Parathyroid adenoma (tissue), 2 donors: ENCODE data around the gene GPR27.

Experiments used
- H2AFZ ChIP-seq: fragments of 300-600 bp; sonication (generic); one replicate; pipeline ENCODE4 v1.7.0; 2017; ENCODE audit warnings: antibody characterized with exemption, mild to moderate bottlenecking
- H3K27ac ChIP-seq: fragments of 300-600 bp; sonication (generic); one replicate; pipeline ENCODE4 v1.7.0; 2017
- H3K27me3 ChIP-seq: fragments of 300-600 bp; sonication (generic); one replicate; pipeline ENCODE4 v1.7.0; 2017; ENCODE audit warnings: low read length; ENCODE audit not compliant: control insufficient read depth, insufficient read depth
- H3K36me3 ChIP-seq: fragments of 300-600 bp; sonication (generic); one replicate; pipeline ENCODE4 v1.7.0; 2017; ENCODE audit warnings: low read length; ENCODE audit not compliant: control insufficient read depth, insufficient read depth
- H3K4me1 ChIP-seq: fragments of 300-600 bp; sonication (generic); one replicate; pipeline ENCODE4 v1.7.0; 2017; ENCODE audit warnings: control low read depth
- H3K4me2 ChIP-seq: fragments of 300-600 bp; sonication (generic); one replicate; pipeline ENCODE4 v1.7.0; 2017; ENCODE audit warnings: low read length
- H3K4me3 ChIP-seq: fragments of 300-600 bp; sonication (generic); one replicate; pipeline ENCODE4 v1.7.0; 2017; ENCODE audit warnings: low read depth, low read length
- H3K79me2 ChIP-seq: fragments of 300-600 bp; sonication (generic); one replicate; pipeline ENCODE4 v1.7.0; 2017; ENCODE audit warnings: control low read depth
- H3K9ac ChIP-seq: fragments of 300-600 bp; sonication (generic); one replicate; pipeline ENCODE4 v1.7.0; 2017; ENCODE audit warnings: mild to moderate bottlenecking
- H3K9me3 ChIP-seq: fragments of 300-600 bp; sonication (generic); one replicate; pipeline ENCODE4 v1.7.0; 2017; ENCODE audit warnings: low read length; ENCODE audit not compliant: control insufficient read depth
- TF ChIP-seq, protein P1 (sequence below): fragments of 300-600 bp; sonication (generic); IDR thresholded peaks from one replicate; pipeline ENCODE4 v1.7.0; 2017; ENCODE audit warnings: antibody characterized with exemption, mild to moderate bottlenecking
- donor health status: primary hyperparathyroidism.

The GPR27 gene

DNA sequence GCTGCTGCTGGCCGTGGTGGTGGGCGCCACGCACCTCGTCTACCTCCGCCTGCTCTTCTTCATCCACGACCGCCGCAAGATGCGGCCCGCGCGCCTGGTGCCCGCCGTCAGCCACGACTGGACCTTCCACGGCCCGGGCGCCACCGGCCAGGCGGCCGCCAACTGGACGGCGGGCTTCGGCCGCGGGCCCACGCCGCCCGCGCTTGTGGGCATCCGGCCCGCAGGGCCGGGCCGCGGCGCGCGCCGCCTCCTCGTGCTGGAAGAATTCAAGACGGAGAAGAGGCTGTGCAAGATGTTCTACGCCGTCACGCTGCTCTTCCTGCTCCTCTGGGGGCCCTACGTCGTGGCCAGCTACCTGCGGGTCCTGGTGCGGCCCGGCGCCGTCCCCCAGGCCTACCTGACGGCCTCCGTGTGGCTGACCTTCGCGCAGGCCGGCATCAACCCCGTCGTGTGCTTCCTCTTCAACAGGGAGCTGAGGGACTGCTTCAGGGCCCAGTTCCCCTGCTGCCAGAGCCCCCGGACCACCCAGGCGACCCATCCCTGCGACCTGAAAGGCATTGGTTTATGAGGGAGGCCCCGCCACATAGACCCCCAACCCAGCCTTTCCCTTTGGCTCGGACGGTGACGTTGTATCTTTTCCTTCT is 1.1 kb downstream of the GPR27 start:
- Histone ChIP-seq H3K27me3 (no peaks in the 10 kb centered on the region), H3K4me1 (no peaks in the 10 kb centered on the region), H3K9me3 (no peaks in the 10 kb centered on the region), H3K4me3 (peak overlapping the region; percentile 33), H3K4me2 (peak overlapping the region; percentile 60), H2AFZ (peak overlapping the region; percentile 77), H3K36me3 (no peaks in the 10 kb centered on the region), H3K27ac (no peak overlapping the region), H3K9ac (no peak overlapping the region), H3K79me2 (peaks cover 2% of the 10 kb centered on the region)
- TF ChIP-seq, protein P1, sequence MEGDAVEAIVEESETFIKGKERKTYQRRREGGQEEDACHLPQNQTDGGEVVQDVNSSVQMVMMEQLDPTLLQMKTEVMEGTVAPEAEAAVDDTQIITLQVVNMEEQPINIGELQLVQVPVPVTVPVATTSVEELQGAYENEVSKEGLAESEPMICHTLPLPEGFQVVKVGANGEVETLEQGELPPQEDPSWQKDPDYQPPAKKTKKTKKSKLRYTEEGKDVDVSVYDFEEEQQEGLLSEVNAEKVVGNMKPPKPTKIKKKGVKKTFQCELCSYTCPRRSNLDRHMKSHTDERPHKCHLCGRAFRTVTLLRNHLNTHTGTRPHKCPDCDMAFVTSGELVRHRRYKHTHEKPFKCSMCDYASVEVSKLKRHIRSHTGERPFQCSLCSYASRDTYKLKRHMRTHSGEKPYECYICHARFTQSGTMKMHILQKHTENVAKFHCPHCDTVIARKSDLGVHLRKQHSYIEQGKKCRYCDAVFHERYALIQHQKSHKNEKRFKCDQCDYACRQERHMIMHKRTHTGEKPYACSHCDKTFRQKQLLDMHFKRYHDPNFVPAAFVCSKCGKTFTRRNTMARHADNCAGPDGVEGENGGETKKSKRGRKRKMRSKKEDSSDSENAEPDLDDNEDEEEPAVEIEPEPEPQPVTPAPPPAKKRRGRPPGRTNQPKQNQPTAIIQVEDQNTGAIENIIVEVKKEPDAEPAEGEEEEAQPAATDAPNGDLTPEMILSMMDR, result no peak

DNA sequence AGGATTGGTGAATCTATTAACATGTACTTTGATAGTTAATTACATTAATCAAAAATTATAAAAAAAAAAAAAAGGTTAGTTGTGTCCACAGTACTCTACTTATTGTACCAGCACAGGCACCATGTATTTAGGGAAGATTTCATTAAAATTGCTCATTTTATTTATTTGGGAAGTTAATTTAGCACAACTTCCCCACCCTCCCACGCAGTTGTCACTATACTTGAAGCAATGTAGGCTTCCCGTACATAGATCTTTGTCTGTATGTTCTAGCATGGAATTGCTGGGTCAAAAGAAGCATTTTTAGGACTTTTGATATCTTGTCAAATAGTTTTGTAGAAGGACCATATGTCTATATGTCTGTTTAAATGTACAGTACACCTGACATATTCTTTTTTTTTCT is 4.4 kb downstream of the GPR27 start:
- H3K36me3 ChIP-seq, result no peaks in the 10 kb centered on the region
- no peak overlapping the region for H3K9ac ChIP-seq
- no peak overlapping the region for H3K4me3 ChIP-seq
- no peaks in the 10 kb centered on the region for H3K27me3 ChIP-seq
- no peaks in the 10 kb centered on the region for H3K4me1 ChIP-seq
- H3K79me2 ChIP-seq, result peaks cover 2% of the 10 kb centered on the region
- H3K4me2 ChIP-seq, result no peak overlapping the region
- H3K27ac ChIP-seq, result no peak overlapping the region
- no peak overlapping the region for H2AFZ ChIP-seq
- TF ChIP-seq, protein P1, result no peak
- no peaks in the 10 kb centered on the region for H3K9me3 ChIP-seq

DNA sequence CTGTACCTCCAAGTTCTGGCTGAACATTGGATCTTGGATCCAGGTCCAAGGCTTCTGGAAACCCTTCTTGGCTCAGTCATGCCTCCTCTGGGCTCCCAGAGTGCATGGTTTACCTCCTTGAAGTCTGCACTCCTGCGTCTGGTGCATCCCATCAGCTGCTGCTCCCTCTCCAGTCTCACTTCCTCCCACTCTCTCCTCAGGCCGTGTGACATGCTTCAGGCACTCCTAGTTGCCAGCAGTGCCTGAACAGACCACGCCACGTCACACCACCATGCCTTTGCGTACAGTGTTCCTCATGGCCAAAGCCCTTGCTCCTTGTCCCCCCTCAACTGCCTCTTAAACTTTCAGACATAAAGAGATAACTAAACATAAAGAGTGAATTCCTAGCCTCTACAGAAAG is 5.7 kb downstream of the GPR27 start:
- H3K9ac ChIP-seq, result no peak overlapping the region
- peaks cover 2% of the 10 kb centered on the region for H3K79me2 ChIP-seq
- no peak overlapping the region for H2AFZ ChIP-seq
- no peak overlapping the region for H3K27ac ChIP-seq
- no peaks in the 10 kb centered on the region for H3K9me3 ChIP-seq
- H3K4me1 ChIP-seq, result no peaks in the 10 kb centered on the region
- H3K4me3 ChIP-seq, result no peak overlapping the region
- no peaks in the 10 kb centered on the region for H3K36me3 ChIP-seq
- TF ChIP-seq, protein P1, result no peak
- no peaks in the 10 kb centered on the region for H3K27me3 ChIP-seq
- no peak overlapping the region for H3K4me2 ChIP-seq

DNA sequence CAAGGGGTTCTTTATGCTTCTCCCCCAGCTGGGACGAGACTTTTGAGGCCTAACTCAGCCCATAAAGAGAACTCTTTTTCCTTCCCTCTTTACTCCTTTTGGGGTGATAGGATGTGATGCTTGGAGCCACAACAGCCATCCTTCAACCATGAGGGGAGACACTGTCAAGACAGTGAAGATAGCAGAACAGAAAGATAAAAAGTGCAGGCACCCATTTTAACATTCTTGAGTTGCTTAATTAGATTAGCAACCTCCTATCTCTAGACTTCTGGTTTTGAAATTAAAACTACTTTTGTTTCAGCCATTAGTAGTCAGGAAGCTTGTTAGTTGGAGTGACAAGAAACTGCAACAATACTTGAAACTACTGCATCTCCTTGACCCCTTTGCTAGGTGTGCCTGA is 6.5 kb downstream of the GPR27 start:
- TF ChIP-seq, protein P1, result no peak
- Histone ChIP-seq H3K36me3 (no peaks in the 10 kb centered on the region), H3K27me3 (no peaks in the 10 kb centered on the region), H3K4me3 (no peak overlapping the region), H3K79me2 (no peaks in the 10 kb centered on the region), H3K4me2 (no peak overlapping the region), H2AFZ (no peak overlapping the region), H3K9ac (no peak overlapping the region), H3K27ac (no peak overlapping the region), H3K9me3 (no peaks in the 10 kb centered on the region), H3K4me1 (no peaks in the 10 kb centered on the region)

DNA sequence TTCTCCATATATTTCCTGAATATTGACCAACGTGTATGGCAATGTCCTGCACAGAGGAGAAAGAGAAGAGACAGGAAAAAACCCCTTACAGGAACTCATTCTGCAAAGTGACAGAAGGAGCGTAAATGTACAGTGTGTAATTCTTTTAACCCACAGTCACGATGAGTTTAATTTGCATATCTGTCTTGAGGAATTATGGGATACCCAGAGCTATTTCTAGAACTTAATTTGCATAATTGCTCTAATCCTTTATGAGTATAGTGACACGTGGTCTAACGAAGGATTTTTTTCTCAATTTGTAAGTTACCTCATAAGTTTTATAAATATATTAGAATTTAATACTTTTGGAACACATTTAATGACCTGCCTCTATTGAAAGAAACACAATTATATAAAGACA is 9.8 kb downstream of the GPR27 start:
- H3K9me3 ChIP-seq, result no peaks in the 10 kb centered on the region
- H2AFZ ChIP-seq, result no peak overlapping the region
- TF ChIP-seq, protein P1, result no peak
- no peaks in the 10 kb centered on the region for H3K27me3 ChIP-seq
- H3K27ac ChIP-seq, result no peak overlapping the region
- no peaks in the 10 kb centered on the region for H3K36me3 ChIP-seq
- no peaks in the 10 kb centered on the region for H3K79me2 ChIP-seq
- H3K4me1 ChIP-seq, result no peaks in the 10 kb centered on the region
- H3K9ac ChIP-seq, result no peak overlapping the region
- no peak overlapping the region for H3K4me3 ChIP-seq
- H3K4me2 ChIP-seq, result no peak overlapping the region
